Measurements from ENCODE around the gene WNT9A.

The WNT9A gene

GRCh38 chr1:227895828-227896685 lies 51.7 kb downstream of the WNT9A start:
- DNase-seq: no peak

- no peak for DNase-seq
These were observed 52.8 kb downstream of the WNT9A start for GRCh38 chr1:227894831-227895451.

GRCh38 chr1:227893949-227894721 lies 53.6 kb downstream of the WNT9A start:
- no peak for DNase-seq

- no peak for DNase-seq
These were observed 54.3 kb downstream of the WNT9A start for GRCh38 chr1:227893300-227893948.

- DNase-seq: no peak
These were observed 55.0 kb downstream of the WNT9A start for GRCh38 chr1:227892489-227893299.

GRCh38 chr1:227891955-227892488 lies 55.7 kb downstream of the WNT9A start:
- DNase-seq: no peak

- no peak for DNase-seq
These were observed 56.3 kb downstream of the WNT9A start for GRCh38 chr1:227891223-227891954.

GRCh38 chr1:227890451-227891222 lies 57.1 kb downstream of the WNT9A start:
- no peak for DNase-seq

GRCh38 chr1:227889863-227890405 lies 57.8 kb downstream of the WNT9A start:
- DNase-seq: no peak

GRCh38 chr1:227889047-227889862 lies 58.5 kb downstream of the WNT9A start:
- no peak for DNase-seq

GRCh38 chr1:227888404-227889046 lies 59.2 kb downstream of the WNT9A start:
- no peak for DNase-seq

GRCh38 chr1:227887697-227888403 lies 59.9 kb downstream of the WNT9A start:
- no peak for DNase-seq

GRCh38 chr1:227886993-227887696 lies 60.6 kb downstream of the WNT9A start:
- no peak for DNase-seq

- DNase-seq: no peak
These were observed 61.2 kb downstream of the WNT9A start for GRCh38 chr1:227886503-227886961.

GRCh38 chr1:227885648-227886502 lies 61.9 kb downstream of the WNT9A start:
- no peak for DNase-seq

- no peak for DNase-seq
These were observed 62.5 kb downstream of the WNT9A start for GRCh38 chr1:227885135-227885647.

Measured in NCI-H1436 treated with DMSO at 0.1 percent for 48 hours (cell line).